Breast epithelium (tissue), 4 donors: ENCODE measurements around the gene PPP1R12B. TPM values are rescaled to one million over a fixed set of nuclear protein-coding genes. Genes with fewer than 3 reads are reported as not detected.
A peak's percentile ranks its signal among the peaks of the same experiment; 100 is the strongest.
"Not testable (repeated sequence)": the region's sequence is repeated elsewhere in the genome, so short reads cannot be mapped to it uniquely, and the experiment has no call there.

Source experiments
- DNase-seq, 2 donors: peaks; one replicate each; pipeline ENCODE4 v3.0.0-alpha.2; 2019; ENCODE audit warnings: low spot score in 2 of 2
- H3K27ac ChIP-seq, 2 donors: fragments of 200-600 bp; sonication (generic) in 1 of 2; one replicate each; pipeline ENCODE4 v1.5.1; 2016 to 2019; ENCODE audit warnings: mild to moderate bottlenecking in 1 of 2
- H3K27me3 ChIP-seq, 2 donors: fragments of 200-600 bp; sonication (generic) in 1 of 2; one replicate each; pipeline versions ENCODE4 v1.5.1 to v1.6.0; 2017 to 2019; ENCODE audit warnings: control low read depth in 1 of 2, mild to moderate bottlenecking in 1 of 2
- H3K36me3 ChIP-seq: fragments of 200-600 bp; one replicate; pipeline ENCODE4 v1.5.1; 2019
- H3K4me1 ChIP-seq, 2 donors: fragments of 200-600 bp; sonication (generic); one replicate each; pipeline ENCODE4 v1.5.1; 2016 to 2019; ENCODE audit warnings: control low read depth in 1 of 2
- H3K4me3 ChIP-seq, 3 donors: fragments of 200-600 bp; sonication (generic); 1 replicate in 2 of 3; 2 replicates in 1 of 3; pipeline ENCODE4 v1.5.1; 2016 to 2019; ENCODE audit warnings: mild to moderate bottlenecking in 3 of 3, moderate library complexity in 2 of 3
- H3K9me3 ChIP-seq, 2 donors: fragments of 200-600 bp; sonication (generic) in 1 of 2; one replicate each; pipeline ENCODE4 v1.5.1; 2016 to 2019; ENCODE audit warnings: control low read depth in 1 of 2
- CTCF ChIP-seq, 3 donors: fragments of 450-650 bp; IDR thresholded peaks; one replicate each; pipeline ENCODE4 v1.5.1; 2016 to 2017; ENCODE audit warnings: antibody characterized with exemption in 3 of 3, mild to moderate bottlenecking in 3 of 3, moderate library complexity in 3 of 3
- POLR2A ChIP-seq: fragments of 450-650 bp; IDR thresholded peaks from one replicate; pipeline ENCODE4 v1.6.1; 2016; ENCODE audit warnings: antibody characterized with exemption, mild to moderate bottlenecking, moderate library complexity
- POLR2AphosphoS5 ChIP-seq, 3 donors: sonication (generic); formaldehyde crosslinking; IDR thresholded peaks; one replicate each; pipeline ENCODE4 v1.6.1; 2017; ENCODE audit warnings: antibody characterized with exemption in 3 of 3
- intact Hi-C: fragments of 100-400 bp; cut with DNase I; formaldehyde crosslinking; loops from one replicate; pipeline ENCODE4 v1.15.1; 2023; ENCODE audit warnings: low total_unique reads
- total RNA-seq, 3 donors: library from RNA; depleted of rRNA; stranded (reverse); fragments of >200 nt; gene quantifications; one replicate each; pipeline ENCODE4 v1.1.0, GENCODE V29; 2016

The PPP1R12B gene
- total RNA-seq, 3 donors from 2014 or later, result 76.4 to 123 (median 90.7) TPM

GRCh38 chr1:202452508-202452907 is 104.0 kb downstream of the PPP1R12B start:
- intact Hi-C loops, result no loop called here
- no peaks in the 10 kb centered on the region for H3K36me3 ChIP-seq
- H3K9me3 ChIP-seq, result no peaks in the 10 kb centered on the region
- DNase-seq, result no peak
- no peaks in the 10 kb centered on the region for H3K4me1 ChIP-seq
- no peak overlapping the region for H3K4me3 ChIP-seq
- H3K27ac ChIP-seq, result no peak overlapping the region
- no peak for TF ChIP-seq POLR2AphosphoS5 (IDR thresholded peaks at IDR 0.05)
- TF ChIP-seq POLR2A, result no peak
- TF ChIP-seq CTCF (IDR thresholded peaks at IDR 0.05), result no peak
- H3K27me3 ChIP-seq, result no peaks in the 10 kb centered on the region

GRCh38 chr1:202456372-202457169 is 108.1 kb downstream of the PPP1R12B start:
- H3K4me3 ChIP-seq, H3K27ac ChIP-seq, H3K9me3 ChIP-seq, H3K36me3 ChIP-seq, intact Hi-C loops, H3K4me1 ChIP-seq, DNase-seq, H3K27me3 ChIP-seq: not testable (repeated sequence)

GRCh38 chr1:202458651-202459050 is 110.2 kb downstream of the PPP1R12B start:
- H3K27ac ChIP-seq, H3K4me1 ChIP-seq, H3K4me3 ChIP-seq, H3K9me3 ChIP-seq, intact Hi-C loops, DNase-seq, H3K36me3 ChIP-seq, H3K27me3 ChIP-seq: not testable (repeated sequence)

GRCh38 chr1:202459470-202460142 is 111.1 kb downstream of the PPP1R12B start:
- H3K27ac ChIP-seq, DNase-seq, H3K9me3 ChIP-seq, H3K4me3 ChIP-seq, H3K4me1 ChIP-seq, intact Hi-C loops, H3K27me3 ChIP-seq, H3K36me3 ChIP-seq: not testable (repeated sequence)

- H3K9me3 ChIP-seq, intact Hi-C loops, H3K27me3 ChIP-seq, H3K4me1 ChIP-seq, H3K4me3 ChIP-seq, H3K36me3 ChIP-seq, H3K27ac ChIP-seq, DNase-seq: not testable (repeated sequence)
These were observed 111.6 kb downstream of the PPP1R12B start for GRCh38 chr1:202460143-202460495.

- peak overlapping the region in 1 of 2 donors; percentile 10 for H3K27ac ChIP-seq
- no peak for TF ChIP-seq CTCF (IDR thresholded peaks at IDR 0.05)
- no peak for TF ChIP-seq POLR2A
- no peak for TF ChIP-seq POLR2AphosphoS5 (IDR thresholded peaks at IDR 0.05)
- intact Hi-C loops, result no loop called here
- no peak overlapping the region for H3K4me3 ChIP-seq
- H3K27me3 ChIP-seq, result no peaks in the 10 kb centered on the region
- H3K4me1 ChIP-seq, result peaks cover 0 to 4% of the 10 kb centered on the region in 2 donors
- H3K9me3 ChIP-seq, result no peaks in the 10 kb centered on the region
- H3K36me3 ChIP-seq, result no peaks in the 10 kb centered on the region
- no peak for DNase-seq
These were observed 114.0 kb downstream of the PPP1R12B start for GRCh38 chr1:202462342-202463076.

GRCh38 chr1:202464153-202464742 is 115.7 kb downstream of the PPP1R12B start:
- H3K4me3 ChIP-seq, H3K27ac ChIP-seq, DNase-seq, H3K27me3 ChIP-seq, H3K9me3 ChIP-seq, H3K4me1 ChIP-seq, H3K36me3 ChIP-seq, intact Hi-C loops: not testable (repeated sequence)
- TF ChIP-seq CTCF (IDR thresholded peaks at IDR 0.05), result peak in 2 of 3 donors; percentile 43 to 46

- intact Hi-C loops, result not testable (repeated sequence)
These were observed 117.3 kb downstream of the PPP1R12B start for GRCh38 chr1:202465644-202466270.

GRCh38 chr1:202466339-202466738 is 117.8 kb downstream of the PPP1R12B start:
- H3K4me3 ChIP-seq, H3K4me1 ChIP-seq, DNase-seq, intact Hi-C loops, H3K36me3 ChIP-seq, H3K27me3 ChIP-seq, H3K27ac ChIP-seq, H3K9me3 ChIP-seq: not testable (repeated sequence)

More at GRCh38 chr1:202465644-202466270, 117.3 kb downstream of the PPP1R12B start:
- DNase-seq, H3K27me3 ChIP-seq, H3K4me1 ChIP-seq, H3K36me3 ChIP-seq, H3K4me3 ChIP-seq, H3K9me3 ChIP-seq, H3K27ac ChIP-seq: not testable (repeated sequence)
